HepG2 (cell line): ENCODE data around the gene SUSD6. TPM values are rescaled to one million over a fixed set of nuclear protein-coding genes. Genes with fewer than 3 reads are reported as not detected.

Experiments
- ATAC-seq: fragments of 200-7000 bp; cut with Tn5 transposase; 3 replicates; pipeline ENCODE4 v1.9.1; 2020; ENCODE audit warnings: mild to moderate bottlenecking, moderate library complexity
- BruUV-seq: library from RNA; stranded (reverse); fragments of 400-500 nt; replicated peaks from 2 replicates; lab custom pipeline; 2021; lab: Mats Ljungman, UMichigan
- CTCF ChIA-PET: fragments of 300-600 bp; formaldehyde crosslinking; extraction: SDS; loops from one replicate; lab custom pipeline; 2021; ENCODE audit warnings: low total read pairs, inconsistent platforms, low intra/inter-chr PET ratio; lab: Yijun Ruan, JAX
- POLR2A ChIA-PET: fragments of 350-600 bp; sonication (Branson Sonifier 250); formaldehyde crosslinking; loops from one replicate; lab custom pipeline; 2020; ENCODE audit warnings: antibody characterized with exemption, inconsistent platforms; lab: Yijun Ruan, JAX
- DNase-seq: peaks from one replicate; pipeline ENCODE4 v3.0.0-alpha.2; 2015; ENCODE audit warnings: low spot score
- FAIRE-seq: peaks from 3 replicates; lab custom pipeline; 2011; peaks lifted over from hg19 to GRCh38; lab: Jason Lieb, UNC
- H2AFZ ChIP-seq: one replicate; pipeline ENCODE4 v1.6.1; 2011; ENCODE audit warnings: low read length, inconsistent platforms
- H3K27ac ChIP-seq: fragments of 300-600 bp; 3 replicates; pipeline ENCODE4 v1.8.0; 2011; ENCODE audit warnings: mixed run types, mild to moderate bottlenecking, mixed read lengths, low read length, inconsistent platforms; ENCODE audit not compliant: insufficient read depth; ENCODE audit errors: extremely low read length
- H3K27me3 ChIP-seq, 2 experiments: fragments of 200-600 bp in 1 of 2; 2 replicates in 1 of 2; 3 replicates in 1 of 2; pipeline versions ENCODE4 v1.6.0 to v1.8.0; 2011; ENCODE audit warnings: low read length in 2 of 2, mild to moderate bottlenecking in 2 of 2, moderate library complexity in 2 of 2, inconsistent platforms in 1 of 2; ENCODE audit not compliant: insufficient read depth in 2 of 2, control insufficient read depth in 1 of 2
- H3K36me3 ChIP-seq, 2 experiments: fragments of 200-600 bp in 1 of 2; replicated peaks in 1 of 2; 2 replicates in 1 of 2; 3 replicates in 1 of 2; pipeline versions ENCODE4 v1.5.1 to v1.8.0; 2011; ENCODE audit warnings: low read length in 2 of 2, inconsistent platforms in 1 of 2; ENCODE audit not compliant: insufficient read depth in 2 of 2, control insufficient read depth in 1 of 2
- H3K4me1 ChIP-seq: 2 replicates; pipeline ENCODE4 v1.5.1; 2012; ENCODE audit warnings: low read length, inconsistent platforms; ENCODE audit not compliant: insufficient read depth
- H3K4me2 ChIP-seq: 2 replicates; pipeline ENCODE4 v1.6.0; 2011; ENCODE audit warnings: low read depth, low read length, inconsistent platforms
- H3K4me3 ChIP-seq, 3 experiments: fragments of 200-600 bp in 1 of 3; sonication (generic), shearing (Covaris generic) in 1 of 3; replicated peaks in 1 of 3; 2 replicates each; pipeline ENCODE4 v1.5.1; 2011 to 2016; ENCODE audit warnings: low read length in 3 of 3, inconsistent platforms in 2 of 3, low read depth in 2 of 3, mild to moderate bottlenecking in 2 of 3, control low read depth in 1 of 3, mixed read lengths in 1 of 3; ENCODE audit not compliant: insufficient read depth in 1 of 3
- H3K79me2 ChIP-seq: one replicate; pipeline ENCODE4 v1.6.1; 2011; ENCODE audit warnings: low read length, inconsistent platforms; ENCODE audit not compliant: insufficient read depth
- H3K9ac ChIP-seq: 2 replicates; pipeline ENCODE4 v1.6.0; 2011; ENCODE audit warnings: mild to moderate bottlenecking, low read depth, low read length, inconsistent platforms; ENCODE audit not compliant: insufficient read depth
- H3K9me3 ChIP-seq: 2 replicates; pipeline ENCODE4 v1.5.1; 2012; ENCODE audit warnings: mild to moderate bottlenecking, low read length
- H4K20me1 ChIP-seq: 2 replicates; pipeline ENCODE4 v1.6.0; 2011; ENCODE audit warnings: inconsistent platforms, mild to moderate bottlenecking, low read length, moderate library complexity; ENCODE audit not compliant: insufficient read depth
- CHD4 ChIP-seq: fragments of 200-600 bp; sonication (generic); IDR thresholded peaks from 2 replicates; pipeline ENCODE4 v1.7.0; 2017; ENCODE audit warnings: mild to moderate bottlenecking, low read length, borderline replicate concordance
- ETS1 ChIP-seq: sonication (generic); formaldehyde crosslinking; IDR thresholded peaks from 2 replicates; pipeline ENCODE4 v1.4.0; 2020; ENCODE audit warnings: missing genetic modification reagents
- FOXA1 ChIP-seq, 2 experiments: fragments of 450-650 bp in 1 of 2; sonication (generic) in 1 of 2; formaldehyde crosslinking in 1 of 2; IDR thresholded peaks; 2 replicates each; pipeline versions ENCODE4 v1.4.0 to v1.6.1; 2016 to 2020; ENCODE audit warnings: missing genetic modification reagents in 1 of 2
- MEIS2 ChIP-seq: sonication (generic); formaldehyde crosslinking; IDR thresholded peaks from 2 replicates; pipeline ENCODE4 v1.9.0; 2021; ENCODE audit warnings: mild to moderate bottlenecking, missing genetic modification reagents
- NFATC3 ChIP-seq: sonication (generic); formaldehyde crosslinking; IDR thresholded peaks from 2 replicates; pipeline ENCODE4 v1.5.1; 2020; ENCODE audit warnings: mild to moderate bottlenecking, missing genetic modification reagents
- ZFP82 ChIP-seq: sonication (generic); formaldehyde crosslinking; IDR thresholded peaks from 2 replicates; pipeline ENCODE4 v1.5.1; 2020; ENCODE audit warnings: mild to moderate bottlenecking, missing genetic modification reagents, borderline replicate concordance
- WGBS: methylation state at CpG from one replicate; pipeline ENCODE4 v1.1.6; 2017; ENCODE audit warnings: low lambda C conversion rate; 5-methylcytosine and 5-hydroxymethylcytosine counted together
- in situ Hi-C: cut with HindIII; loops from 2 replicates; pipeline ENCODE4 v1.10.0; 2017; ENCODE audit warnings: low pct_unique_long_range_greater_than_20kb; ENCODE audit not compliant: extremely low pct_ligation_motif_present
- intact Hi-C: fragments of 100-400 bp; cut with micrococcal nuclease; formaldehyde crosslinking; loops from one replicate; pipeline ENCODE4 v1.10.0; 2022; ENCODE audit not compliant: unreplicated experiment
- polyA plus RNA-seq, 8 experiments: library from polyadenylated mRNA; depleted of rRNA in 3 of 8; stranded (reverse) in 7 of 8; unstranded in 1 of 8; fragments of >200 nt; fragmentation: Illumina TruSeq in 4 of 8; extraction: Trizol in 4 of 8; gene quantifications; 2 replicates each; pipeline versions ENCODE4 v1.2.1 to v1.2.3, GENCODE V29; 2011 to 2016; ENCODE audit warnings: low read depth in 4 of 8, missing spikeins in 1 of 8, mixed read lengths in 1 of 8; ENCODE audit not compliant: insufficient read depth in 1 of 8
- total RNA-seq, 5 experiments: library from RNA; depleted of rRNA; stranded (reverse); fragments of >200 nt; fragmentation: Illumina TruSeq; extraction: Trizol; gene quantifications; 2 replicates each; pipeline ENCODE4 v1.2.3, GENCODE V29; 2016; ENCODE audit warnings: low read depth in 1 of 5
- TF ChIP-seq, protein P1 (sequence below): sonication (generic); formaldehyde crosslinking; IDR thresholded peaks from 2 replicates; pipeline ENCODE4 v1.4.0; 2020; ENCODE audit warnings: missing genetic modification reagents
- TF ChIP-seq, protein P2 (sequence below): sonication (generic); formaldehyde crosslinking; IDR thresholded peaks from 2 replicates; pipeline ENCODE4 v1.8.1; 2023; ENCODE audit warnings: mild to moderate bottlenecking, missing genetic modification reagents

The SUSD6 gene
- total and polyA plus RNA-seq, 2 of the 13 experiments (the other 11 are each of a cell fraction or from before 2014, with no cell fraction given) = 7.2 to 7.4 TPM

- H3K4me1 ChIP-seq = peaks cover 64% of the 10 kb centered on the region
- TF ChIP-seq MEIS2 (CRISPR knock-in tag) (no peak), ETS1 (CRISPR knock-in tag) (no peak), FOXA1 (IDR thresholded peaks at IDR 0.05) (no peak), FOXA1 (CRISPR knock-in tag; IDR thresholded peaks at IDR 0.05) (no peak), NFATC3 (no peak), CHD4 (no peak), ZFP82 (CRISPR knock-in tag) (no peak)
- TF ChIP-seq, protein P1, sequence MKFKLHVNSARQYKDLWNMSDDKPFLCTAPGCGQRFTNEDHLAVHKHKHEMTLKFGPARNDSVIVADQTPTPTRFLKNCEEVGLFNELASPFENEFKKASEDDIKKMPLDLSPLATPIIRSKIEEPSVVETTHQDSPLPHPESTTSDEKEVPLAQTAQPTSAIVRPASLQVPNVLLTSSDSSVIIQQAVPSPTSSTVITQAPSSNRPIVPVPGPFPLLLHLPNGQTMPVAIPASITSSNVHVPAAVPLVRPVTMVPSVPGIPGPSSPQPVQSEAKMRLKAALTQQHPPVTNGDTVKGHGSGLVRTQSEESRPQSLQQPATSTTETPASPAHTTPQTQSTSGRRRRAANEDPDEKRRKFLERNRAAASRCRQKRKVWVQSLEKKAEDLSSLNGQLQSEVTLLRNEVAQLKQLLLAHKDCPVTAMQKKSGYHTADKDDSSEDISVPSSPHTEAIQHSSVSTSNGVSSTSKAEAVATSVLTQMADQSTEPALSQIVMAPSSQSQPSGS (CRISPR knock-in tag) = no peak
- TF ChIP-seq, protein P2, sequence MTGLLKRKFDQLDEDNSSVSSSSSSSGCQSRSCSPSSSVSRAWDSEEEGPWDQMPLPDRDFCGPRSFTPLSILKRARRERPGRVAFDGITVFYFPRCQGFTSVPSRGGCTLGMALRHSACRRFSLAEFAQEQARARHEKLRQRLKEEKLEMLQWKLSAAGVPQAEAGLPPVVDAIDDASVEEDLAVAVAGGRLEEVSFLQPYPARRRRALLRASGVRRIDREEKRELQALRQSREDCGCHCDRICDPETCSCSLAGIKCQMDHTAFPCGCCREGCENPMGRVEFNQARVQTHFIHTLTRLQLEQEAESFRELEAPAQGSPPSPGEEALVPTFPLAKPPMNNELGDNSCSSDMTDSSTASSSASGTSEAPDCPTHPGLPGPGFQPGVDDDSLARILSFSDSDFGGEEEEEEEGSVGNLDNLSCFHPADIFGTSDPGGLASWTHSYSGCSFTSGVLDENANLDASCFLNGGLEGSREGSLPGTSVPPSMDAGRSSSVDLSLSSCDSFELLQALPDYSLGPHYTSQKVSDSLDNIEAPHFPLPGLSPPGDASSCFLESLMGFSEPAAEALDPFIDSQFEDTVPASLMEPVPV (CRISPR knock-in tag) = no peak
- in situ Hi-C loops = no loop called here
- ATAC-seq (no peak), DNase-seq (no peak), FAIRE-seq (no peak)
- no peak overlapping the region for H3K4me2 ChIP-seq
- POLR2A ChIA-PET = no interaction called here
- H3K27me3 ChIP-seq = no peaks in the 10 kb centered on the region
- 100% methylated on average over 1 of the region's 1 CpG for WGBS
- CTCF ChIA-PET = no interaction called here
- no TSS peak for BruUV-seq
- intact Hi-C loops = no loop called here
- H3K4me3 ChIP-seq = no peak overlapping the region
- no peak overlapping the region for H3K9ac ChIP-seq
- H3K9me3 ChIP-seq = no peaks in the 10 kb centered on the region
- H4K20me1 ChIP-seq = no peaks in the 10 kb centered on the region
- peaks cover 5% of the 10 kb centered on the region for H3K79me2 ChIP-seq
- H2AFZ ChIP-seq = no peak overlapping the region
- no peaks in the 10 kb centered on the region for H3K36me3 ChIP-seq
- no peak overlapping the region for H3K27ac ChIP-seq
Measured at GRCh38 chr14:69665631-69666030, 54.2 kb downstream of the SUSD6 start.
